ENCODE results near the gene RSF1.

DNA sequence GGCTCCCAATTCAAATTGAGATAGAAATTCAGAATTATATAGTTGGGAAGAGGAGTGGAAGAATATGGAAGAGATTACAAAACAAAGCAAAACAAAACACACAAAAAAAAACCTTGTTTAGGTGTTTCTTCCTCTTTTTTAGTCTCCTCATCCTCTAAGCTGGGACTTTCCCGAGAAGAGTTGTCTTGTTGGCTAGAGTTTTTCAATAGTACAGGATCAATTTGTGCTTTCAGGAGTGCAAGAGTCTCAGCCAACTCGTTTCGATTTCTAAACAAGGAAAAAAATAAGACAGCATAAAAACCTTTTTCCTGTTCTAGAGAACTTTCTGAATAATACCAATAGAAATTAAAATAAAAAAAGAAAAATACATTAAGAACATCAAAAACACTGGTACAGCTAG, 95.1 kb downstream of the RSF1 start:
- TF ChIP-seq, protein P1, sequence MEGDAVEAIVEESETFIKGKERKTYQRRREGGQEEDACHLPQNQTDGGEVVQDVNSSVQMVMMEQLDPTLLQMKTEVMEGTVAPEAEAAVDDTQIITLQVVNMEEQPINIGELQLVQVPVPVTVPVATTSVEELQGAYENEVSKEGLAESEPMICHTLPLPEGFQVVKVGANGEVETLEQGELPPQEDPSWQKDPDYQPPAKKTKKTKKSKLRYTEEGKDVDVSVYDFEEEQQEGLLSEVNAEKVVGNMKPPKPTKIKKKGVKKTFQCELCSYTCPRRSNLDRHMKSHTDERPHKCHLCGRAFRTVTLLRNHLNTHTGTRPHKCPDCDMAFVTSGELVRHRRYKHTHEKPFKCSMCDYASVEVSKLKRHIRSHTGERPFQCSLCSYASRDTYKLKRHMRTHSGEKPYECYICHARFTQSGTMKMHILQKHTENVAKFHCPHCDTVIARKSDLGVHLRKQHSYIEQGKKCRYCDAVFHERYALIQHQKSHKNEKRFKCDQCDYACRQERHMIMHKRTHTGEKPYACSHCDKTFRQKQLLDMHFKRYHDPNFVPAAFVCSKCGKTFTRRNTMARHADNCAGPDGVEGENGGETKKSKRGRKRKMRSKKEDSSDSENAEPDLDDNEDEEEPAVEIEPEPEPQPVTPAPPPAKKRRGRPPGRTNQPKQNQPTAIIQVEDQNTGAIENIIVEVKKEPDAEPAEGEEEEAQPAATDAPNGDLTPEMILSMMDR (IDR thresholded peaks at IDR 0.05; ENCODE audit: low read depth, low read length, missing input control), result no peak
- TF ChIP-seq TAF1 (conservative IDR thresholded peaks at IDR 0.05) (no peak), YY1 (IDR thresholded peaks at IDR 0.05) (no peak), SP1 (IDR thresholded peaks at IDR 0.05) (no peak), JUND (IDR thresholded peaks at IDR 0.05) (no peak), FOXA1 (IDR thresholded peaks at IDR 0.05) (no peak), EGR1 (IDR thresholded peaks at IDR 0.05; ENCODE audit: low read depth in 2 of 2) (no peak), GABPA (IDR thresholded peaks at IDR 0.05 in 1 of 2, conservative IDR thresholded peaks at IDR 0.05 in 1 of 2) (no peak), RAD21 (IDR thresholded peaks at IDR 0.05) (no peak)
- TF ChIP-seq, protein P2, sequence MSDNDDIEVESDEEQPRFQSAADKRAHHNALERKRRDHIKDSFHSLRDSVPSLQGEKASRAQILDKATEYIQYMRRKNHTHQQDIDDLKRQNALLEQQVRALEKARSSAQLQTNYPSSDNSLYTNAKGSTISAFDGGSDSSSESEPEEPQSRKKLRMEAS (IDR thresholded peaks at IDR 0.05), result no peak
- TF ChIP-seq, protein P3, sequence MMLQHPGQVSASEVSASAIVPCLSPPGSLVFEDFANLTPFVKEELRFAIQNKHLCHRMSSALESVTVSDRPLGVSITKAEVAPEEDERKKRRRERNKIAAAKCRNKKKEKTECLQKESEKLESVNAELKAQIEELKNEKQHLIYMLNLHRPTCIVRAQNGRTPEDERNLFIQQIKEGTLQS (IDR thresholded peaks at IDR 0.05), result no peak
- TF ChIP-seq, protein P4, sequence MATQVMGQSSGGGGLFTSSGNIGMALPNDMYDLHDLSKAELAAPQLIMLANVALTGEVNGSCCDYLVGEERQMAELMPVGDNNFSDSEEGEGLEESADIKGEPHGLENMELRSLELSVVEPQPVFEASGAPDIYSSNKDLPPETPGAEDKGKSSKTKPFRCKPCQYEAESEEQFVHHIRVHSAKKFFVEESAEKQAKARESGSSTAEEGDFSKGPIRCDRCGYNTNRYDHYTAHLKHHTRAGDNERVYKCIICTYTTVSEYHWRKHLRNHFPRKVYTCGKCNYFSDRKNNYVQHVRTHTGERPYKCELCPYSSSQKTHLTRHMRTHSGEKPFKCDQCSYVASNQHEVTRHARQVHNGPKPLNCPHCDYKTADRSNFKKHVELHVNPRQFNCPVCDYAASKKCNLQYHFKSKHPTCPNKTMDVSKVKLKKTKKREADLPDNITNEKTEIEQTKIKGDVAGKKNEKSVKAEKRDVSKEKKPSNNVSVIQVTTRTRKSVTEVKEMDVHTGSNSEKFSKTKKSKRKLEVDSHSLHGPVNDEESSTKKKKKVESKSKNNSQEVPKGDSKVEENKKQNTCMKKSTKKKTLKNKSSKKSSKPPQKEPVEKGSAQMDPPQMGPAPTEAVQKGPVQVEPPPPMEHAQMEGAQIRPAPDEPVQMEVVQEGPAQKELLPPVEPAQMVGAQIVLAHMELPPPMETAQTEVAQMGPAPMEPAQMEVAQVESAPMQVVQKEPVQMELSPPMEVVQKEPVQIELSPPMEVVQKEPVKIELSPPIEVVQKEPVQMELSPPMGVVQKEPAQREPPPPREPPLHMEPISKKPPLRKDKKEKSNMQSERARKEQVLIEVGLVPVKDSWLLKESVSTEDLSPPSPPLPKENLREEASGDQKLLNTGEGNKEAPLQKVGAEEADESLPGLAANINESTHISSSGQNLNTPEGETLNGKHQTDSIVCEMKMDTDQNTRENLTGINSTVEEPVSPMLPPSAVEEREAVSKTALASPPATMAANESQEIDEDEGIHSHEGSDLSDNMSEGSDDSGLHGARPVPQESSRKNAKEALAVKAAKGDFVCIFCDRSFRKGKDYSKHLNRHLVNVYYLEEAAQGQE (IDR thresholded peaks at IDR 0.05), result no peak
- TF ChIP-seq, protein P5, sequence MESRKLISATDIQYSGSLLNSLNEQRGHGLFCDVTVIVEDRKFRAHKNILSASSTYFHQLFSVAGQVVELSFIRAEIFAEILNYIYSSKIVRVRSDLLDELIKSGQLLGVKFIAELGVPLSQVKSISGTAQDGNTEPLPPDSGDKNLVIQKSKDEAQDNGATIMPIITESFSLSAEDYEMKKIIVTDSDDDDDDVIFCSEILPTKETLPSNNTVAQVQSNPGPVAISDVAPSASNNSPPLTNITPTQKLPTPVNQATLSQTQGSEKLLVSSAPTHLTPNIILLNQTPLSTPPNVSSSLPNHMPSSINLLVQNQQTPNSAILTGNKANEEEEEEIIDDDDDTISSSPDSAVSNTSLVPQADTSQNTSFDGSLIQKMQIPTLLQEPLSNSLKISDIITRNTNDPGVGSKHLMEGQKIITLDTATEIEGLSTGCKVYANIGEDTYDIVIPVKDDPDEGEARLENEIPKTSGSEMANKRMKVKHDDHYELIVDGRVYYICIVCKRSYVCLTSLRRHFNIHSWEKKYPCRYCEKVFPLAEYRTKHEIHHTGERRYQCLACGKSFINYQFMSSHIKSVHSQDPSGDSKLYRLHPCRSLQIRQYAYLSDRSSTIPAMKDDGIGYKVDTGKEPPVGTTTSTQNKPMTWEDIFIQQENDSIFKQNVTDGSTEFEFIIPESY (IDR thresholded peaks at IDR 0.05), result no peak
